HEK293 (cell line): ENCODE measurements around the gene MEMO1.

Source experiments
- CTCF ChIP-seq: fragments of 450-650 bp; formaldehyde crosslinking; IDR thresholded peaks from 2 replicates; pipeline ENCODE4 v1.5.1; 2016; ENCODE audit warnings: missing biosample characterization, missing genetic modification characterization
- MEIS1 ChIP-seq: sonication (generic); formaldehyde crosslinking; IDR thresholded peaks from 2 replicates; pipeline ENCODE4 v1.8.1; 2022; ENCODE audit warnings: missing genetic modification reagents, mild to moderate bottlenecking, borderline replicate concordance
- SP2 ChIP-seq: fragments of 450-650 bp; formaldehyde crosslinking; IDR thresholded peaks from 2 replicates; pipeline ENCODE4 v1.5.1; 2016; ENCODE audit warnings: missing biosample characterization, missing genetic modification characterization

GRCh38 chr2:31998731-31999383 is 12.0 kb downstream of the MEMO1 start:
- TF ChIP-seq SP2 (tag by site-specific recombination) (no peak), MEIS1 (CRISPR knock-in tag) (no peak), CTCF (no peak)
